H1 (cell line): ENCODE measurements around the gene C2CD5. TPM values are rescaled to one million over a fixed set of nuclear protein-coding genes. Genes with fewer than 3 reads are reported as not detected.
"Not testable (repeated sequence)": the region's sequence is repeated elsewhere in the genome, so short reads cannot be mapped to it uniquely, and the experiment has no call there.

Source experiments
- CTCF ChIA-PET: fragments of 300-600 bp; sonication (Branson Sonifier 250); formaldehyde crosslinking; loops from one replicate; lab custom pipeline; 2021; ENCODE audit not compliant: partially characterized antibody; lab: Charles Lee
- POLR2A ChIA-PET: fragments of 300-600 bp; sonication (Branson Sonifier 250); formaldehyde crosslinking; loops from one replicate; lab custom pipeline; 2021; ENCODE audit warnings: inconsistent platforms; ENCODE audit not compliant: partially characterized antibody; lab: Charles Lee
- DNase-seq, 2 experiments: peaks; one replicate each; pipeline versions ENCODE4 v3.0.0 to v3.0.0-alpha.2; 2010 to 2022; ENCODE audit warnings: low spot score in 2 of 2, low read depth in 1 of 2, mixed read lengths in 1 of 2
- FAIRE-seq: peaks from 2 replicates; lab custom pipeline; 2011; peaks lifted over from hg19 to GRCh38; lab: Jason Lieb, UNC
- H2AFZ ChIP-seq: 2 replicates; pipeline ENCODE4 v1.8.1; 2012; ENCODE audit warnings: low read length, inconsistent platforms
- H2AK5ac ChIP-seq: 2 replicates; pipeline ENCODE4 v1.6.1; 2013; ENCODE audit warnings: low read depth, low read length
- H2BK120ac ChIP-seq: replicated peaks from 2 replicates; pipeline ENCODE3; 2013; ENCODE audit warnings: low read depth, low read length, inconsistent platforms
- H2BK12ac ChIP-seq: 2 replicates; pipeline ENCODE4 v1.6.1; 2013; ENCODE audit warnings: low read depth, low read length
- H2BK15ac ChIP-seq: 2 replicates; pipeline ENCODE4 v1.6.1; 2013; ENCODE audit warnings: low read length
- H2BK20ac ChIP-seq: 2 replicates; pipeline ENCODE4 v1.6.1; 2013; ENCODE audit warnings: low read length
- H2BK5ac ChIP-seq: 2 replicates; pipeline ENCODE4 v1.6.1; 2013; ENCODE audit warnings: low read depth, low read length
- H3K14ac ChIP-seq: 2 replicates; pipeline ENCODE4 v1.6.1; 2013; ENCODE audit warnings: inconsistent platforms; ENCODE audit not compliant: insufficient read length
- H3K18ac ChIP-seq: 2 replicates; pipeline ENCODE4 v1.6.1; 2013; ENCODE audit warnings: low read length; ENCODE audit errors: extremely low read depth
- H3K23ac ChIP-seq: 2 replicates; pipeline ENCODE4 v1.6.1; 2013; ENCODE audit warnings: inconsistent platforms; ENCODE audit not compliant: insufficient read length
- H3K23me2 ChIP-seq: 2 replicates; pipeline ENCODE4 v1.6.1; 2013; ENCODE audit warnings: low read depth, low read length
- H3K27ac ChIP-seq: 2 replicates; pipeline ENCODE4 v1.6.1; 2011; ENCODE audit warnings: low read depth, low read length, inconsistent platforms
- H3K27me3 ChIP-seq, 4 experiments: replicated peaks in 1 of 4; 1 replicate in 1 of 4; 2 replicates in 3 of 4; pipeline versions ENCODE4 v1.6.1 to v1.8.1; 2011 to 2013; ENCODE audit warnings: low read length in 3 of 4, mild to moderate bottlenecking in 3 of 4, inconsistent platforms in 2 of 4, mixed read lengths in 2 of 4, moderate library complexity in 1 of 4; ENCODE audit not compliant: control insufficient read depth in 3 of 4, insufficient read depth in 3 of 4; ENCODE audit errors: extremely low read depth in 1 of 4
- H3K36me3 ChIP-seq, 4 experiments: 2 replicates each; pipeline versions ENCODE4 v1.6.1 to v1.8.1; 2011 to 2013; ENCODE audit warnings: mild to moderate bottlenecking in 4 of 4, low read length in 3 of 4, moderate library complexity in 2 of 4, control low read depth in 1 of 4, inconsistent platforms in 1 of 4; ENCODE audit not compliant: insufficient read depth in 4 of 4, control insufficient read depth in 2 of 4
- H3K4ac ChIP-seq: replicated peaks from 2 replicates; pipeline ENCODE3; 2013; ENCODE audit warnings: low read length, low read depth, mixed read lengths, inconsistent platforms; ENCODE audit not compliant: insufficient read length
- H3K4me1 ChIP-seq, 4 experiments: replicated peaks in 1 of 4; 1 replicate in 1 of 4; 2 replicates in 3 of 4; pipeline versions ENCODE4 v1.6.1 to v1.8.1; 2011 to 2013; ENCODE audit warnings: low read length in 3 of 4, inconsistent platforms in 2 of 4, mixed read lengths in 1 of 4; ENCODE audit not compliant: insufficient read depth in 4 of 4, control insufficient read depth in 3 of 4
- H3K4me2 ChIP-seq, 2 experiments: 2 replicates each; pipeline versions ENCODE4 v1.6.1 to v1.8.1; 2011 to 2013; ENCODE audit warnings: low read depth in 2 of 2, low read length in 2 of 2, control low read depth in 1 of 2, inconsistent platforms in 1 of 2, mild to moderate bottlenecking in 1 of 2; ENCODE audit not compliant: insufficient read depth in 1 of 2
- H3K4me3 ChIP-seq, 4 experiments: fragments of 200-600, 300-600 bp in 1 of 4; sonication (generic), shearing (Covaris generic), sonication (Bioruptor Twin) in 1 of 4; 2 replicates each; pipeline versions ENCODE4 v1.5.1 to v1.8.1; 2011 to 2016; ENCODE audit warnings: low read length in 4 of 4, low read depth in 3 of 4, control low read depth in 2 of 4, inconsistent platforms in 2 of 4, mild to moderate bottlenecking in 2 of 4, mixed read lengths in 1 of 4, moderate library complexity in 1 of 4; ENCODE audit not compliant: insufficient read depth in 2 of 4; ENCODE audit errors: extremely low read depth in 1 of 4
- H3K56ac ChIP-seq: replicated peaks from 2 replicates; pipeline ENCODE3; 2013; ENCODE audit warnings: low read depth, mild to moderate bottlenecking, mixed read lengths, low read length, inconsistent platforms; ENCODE audit not compliant: insufficient read length
- H3K79me1 ChIP-seq: 2 replicates; pipeline ENCODE4 v1.6.1; 2013; ENCODE audit warnings: low read depth, low read length, control low read depth
- H3K79me2 ChIP-seq, 2 experiments: 2 replicates each; pipeline versions ENCODE4 v1.6.1 to v1.8.1; 2012 to 2013; ENCODE audit warnings: low read length in 2 of 2, mild to moderate bottlenecking in 2 of 2, inconsistent platforms in 1 of 2; ENCODE audit not compliant: insufficient read depth in 2 of 2, control insufficient read depth in 1 of 2
- H3K9ac ChIP-seq, 4 experiments: replicated peaks in 1 of 4; 1 replicate in 1 of 4; 2 replicates in 3 of 4; pipeline versions ENCODE4 v1.6.1 to v1.8.1; 2011 to 2013; ENCODE audit warnings: low read depth in 3 of 4, low read length in 3 of 4, control low read depth in 2 of 4, mild to moderate bottlenecking in 2 of 4, moderate library complexity in 2 of 4, inconsistent platforms in 1 of 4; ENCODE audit errors: extremely low read depth in 1 of 4
- H3K9me3 ChIP-seq, 2 experiments: 2 replicates each; pipeline versions ENCODE4 v1.6.1 to v1.8.1; 2012 to 2013; ENCODE audit warnings: mild to moderate bottlenecking in 2 of 2, moderate library complexity in 2 of 2, control low read depth in 1 of 2, inconsistent platforms in 1 of 2, low read depth in 1 of 2, low read length in 1 of 2, mixed read lengths in 1 of 2; ENCODE audit not compliant: insufficient read depth in 2 of 2
- H4K20me1 ChIP-seq, 2 experiments: replicated peaks in 1 of 2; 2 replicates each; pipeline versions ENCODE3 to v1.8.1; 2011 to 2013; ENCODE audit warnings: inconsistent platforms in 2 of 2, low read length in 2 of 2, mild to moderate bottlenecking in 1 of 2; ENCODE audit not compliant: insufficient read depth in 2 of 2, control insufficient read depth in 1 of 2
- H4K5ac ChIP-seq: 2 replicates; pipeline ENCODE4 v1.6.1; 2013; ENCODE audit warnings: low read length, low read depth, mixed read lengths, inconsistent platforms; ENCODE audit not compliant: insufficient read length
- H4K8ac ChIP-seq: 2 replicates; pipeline ENCODE4 v1.8.0; 2013; ENCODE audit warnings: mild to moderate bottlenecking, moderate library complexity, low read length, inconsistent platforms; ENCODE audit not compliant: insufficient read depth; ENCODE audit errors: extremely low read depth
- H4K91ac ChIP-seq: replicated peaks from 2 replicates; pipeline ENCODE3; 2013; ENCODE audit warnings: low read length, mixed read lengths, inconsistent platforms; ENCODE audit not compliant: insufficient read length
- EP300 ChIP-seq, 2 experiments: IDR thresholded peaks; 1 replicate in 1 of 2; 2 replicates in 1 of 2; pipeline ENCODE4 v1.6.1; 2011 to 2012; ENCODE audit warnings: low read depth in 2 of 2, low read length in 2 of 2, mild to moderate bottlenecking in 2 of 2, borderline replicate concordance in 1 of 2, inconsistent platforms in 1 of 2, moderate library complexity in 1 of 2
- WGBS, 2 experiments: shearing (Covaris generic) in 1 of 2; methylation state at CpG; one replicate each; pipeline versions ENCODE4 v1.1.6 to v1.1.7; 2013 to 2015; ENCODE audit warnings: low lambda C conversion rate in 2 of 2, mixed read lengths in 2 of 2, inconsistent platforms in 1 of 2, low coverage in 1 of 2, missing lambda C conversion rate in 1 of 2; ENCODE audit not compliant: insufficient replicate concordance in 2 of 2, insufficient coverage in 1 of 2, insufficient read length in 1 of 2; ENCODE audit errors: extremely low coverage in 1 of 2, missing lambda C conversion rate in 1 of 2; 5-methylcytosine and 5-hydroxymethylcytosine counted together
- polyA plus RNA-seq, 7 experiments: library from polyadenylated mRNA; depleted of rRNA in 3 of 7; stranded (reverse) in 5 of 7; unstranded in 2 of 7; fragments of >200 nt in 5 of 7; fragments of 200-250 nt in 2 of 7; gene quantifications; 1 replicate in 5 of 7; 2 replicates in 1 of 7; 4 replicates in 1 of 7; pipeline versions ENCODE4 v1.2.1 to v1.2.3, GENCODE V29; 2011 to 2013; ENCODE audit warnings: missing spikeins in 2 of 7, mixed read lengths in 2 of 7
- total RNA-seq: library from RNA; stranded (reverse); fragmentation: NEBNext Ultra II Directional; extraction: Animal tissue kit (Norgen Biotek cat#: 25700); gene quantifications from 2 replicates; pipeline ENCODE4 v1.2.1, GENCODE V29; 2021

Gene C2CD5
- total and polyA plus RNA-seq, 2 of the 8 experiments (the other 6 are each of a cell fraction or from before 2014, with no cell fraction given): 21.9 to 45.9 TPM

- H3K79me2 ChIP-seq: not testable (repeated sequence)
Observed at GRCh38 chr12:22554750-22555149, 10.4 kb upstream of the C2CD5 start.

More at GRCh38 chr12:22554750-22555149, 10.4 kb upstream of the C2CD5 start:
- H4K91ac ChIP-seq, H3K4ac ChIP-seq, H2BK12ac ChIP-seq, H3K23me2 ChIP-seq, H4K8ac ChIP-seq, H4K20me1 ChIP-seq, H2BK20ac ChIP-seq, H4K5ac ChIP-seq, H3K9me3 ChIP-seq, POLR2A ChIA-PET, H3K56ac ChIP-seq, H3K36me3 ChIP-seq, H2AK5ac ChIP-seq, H3K4me2 ChIP-seq, H3K27ac ChIP-seq, H3K9ac ChIP-seq, H2BK5ac ChIP-seq, H3K4me3 ChIP-seq, H2BK15ac ChIP-seq, H3K79me1 ChIP-seq, H2BK120ac ChIP-seq, H3K27me3 ChIP-seq, FAIRE-seq, DNase-seq, H3K14ac ChIP-seq, H2AFZ ChIP-seq, H3K18ac ChIP-seq, H3K23ac ChIP-seq: not testable (repeated sequence)
- TF ChIP-seq EP300 (IDR thresholded peaks at IDR 0.05; ENCODE audit: borderline replicate concordance in 1 of 2, low read depth in 2 of 2, low read length in 2 of 2): peak in 1 of 2 experiments; percentile 61; a peak in 1 of 3 replicates
- CTCF ChIA-PET: interaction anchor here (0.6 kb wide), 1 partner anchor 28 kb away, joined by 3 read pairs; no protein-coding TSS in a partner anchor
- WGBS, 2 experiments: 97% methylated on average over 4 of the region's 4 CpGs; no CpG with 5 or more reads in 1 of the 2 experiments
- peaks cover 0 to 13% (median 5%) of the 10 kb centered on the region in 4 experiments; a peak in 2 of 7 replicates for H3K4me1 ChIP-seq
